ENCODE measurements around the gene CAND2.

DNA sequence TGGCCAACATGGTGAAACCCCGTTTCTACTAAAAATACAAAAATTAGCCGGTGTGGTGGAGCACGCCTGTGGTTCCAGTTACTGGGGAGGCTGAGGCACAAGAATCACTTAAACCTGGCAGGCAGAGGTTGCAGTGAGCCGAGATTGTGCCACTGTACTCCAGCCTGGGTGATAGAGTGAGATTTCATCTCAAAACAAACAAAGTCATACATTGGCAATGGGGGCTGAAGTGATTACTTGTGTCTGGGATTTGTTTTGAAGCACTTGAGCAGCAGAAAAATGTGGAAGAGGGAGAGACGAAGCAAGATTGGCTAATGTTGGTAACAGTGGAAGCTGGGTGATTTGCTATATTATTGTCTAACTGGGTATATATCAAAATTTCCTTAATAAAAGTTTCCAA lies 24.0 kb upstream of the CAND2 start:
- TF ChIP-seq, protein P1, sequence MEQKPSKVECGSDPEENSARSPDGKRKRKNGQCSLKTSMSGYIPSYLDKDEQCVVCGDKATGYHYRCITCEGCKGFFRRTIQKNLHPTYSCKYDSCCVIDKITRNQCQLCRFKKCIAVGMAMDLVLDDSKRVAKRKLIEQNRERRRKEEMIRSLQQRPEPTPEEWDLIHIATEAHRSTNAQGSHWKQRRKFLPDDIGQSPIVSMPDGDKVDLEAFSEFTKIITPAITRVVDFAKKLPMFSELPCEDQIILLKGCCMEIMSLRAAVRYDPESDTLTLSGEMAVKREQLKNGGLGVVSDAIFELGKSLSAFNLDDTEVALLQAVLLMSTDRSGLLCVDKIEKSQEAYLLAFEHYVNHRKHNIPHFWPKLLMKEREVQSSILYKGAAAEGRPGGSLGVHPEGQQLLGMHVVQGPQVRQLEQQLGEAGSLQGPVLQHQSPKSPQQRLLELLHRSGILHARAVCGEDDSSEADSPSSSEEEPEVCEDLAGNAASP (IDR thresholded peaks at IDR 0.05): no peak
- TF ChIP-seq HDAC2 (IDR thresholded peaks at IDR 0.05) (no peak), CEBPB (tag; IDR thresholded peaks at IDR 0.05) (no peak), TCF7L2 (IDR thresholded peaks at IDR 0.05; ENCODE audit: low read depth, low read length) (no peak), BDP1 (IDR thresholded peaks at IDR 0.05; ENCODE audit: insufficient read depth, insufficient read length) (no peak), POLR2AphosphoS2 (IDR thresholded peaks at IDR 0.05; ENCODE audit: low read length) (no peak), HMG20B (CRISPR knock-in tag; IDR thresholded peaks at IDR 0.05) (no peak), ILK (tag; IDR thresholded peaks at IDR 0.05; ENCODE audit: borderline replicate concordance, low read depth) (no peak)
- TF ChIP-seq, protein P2, sequence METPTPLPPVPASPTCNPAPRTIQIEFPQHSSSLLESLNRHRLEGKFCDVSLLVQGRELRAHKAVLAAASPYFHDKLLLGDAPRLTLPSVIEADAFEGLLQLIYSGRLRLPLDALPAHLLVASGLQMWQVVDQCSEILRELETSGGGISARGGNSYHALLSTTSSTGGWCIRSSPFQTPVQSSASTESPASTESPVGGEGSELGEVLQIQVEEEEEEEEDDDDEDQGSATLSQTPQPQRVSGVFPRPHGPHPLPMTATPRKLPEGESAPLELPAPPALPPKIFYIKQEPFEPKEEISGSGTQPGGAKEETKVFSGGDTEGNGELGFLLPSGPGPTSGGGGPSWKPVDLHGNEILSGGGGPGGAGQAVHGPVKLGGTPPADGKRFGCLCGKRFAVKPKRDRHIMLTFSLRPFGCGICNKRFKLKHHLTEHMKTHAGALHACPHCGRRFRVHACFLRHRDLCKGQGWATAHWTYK (CRISPR knock-in tag; IDR thresholded peaks at IDR 0.05): no peak
- TF ChIP-seq, protein P3, sequence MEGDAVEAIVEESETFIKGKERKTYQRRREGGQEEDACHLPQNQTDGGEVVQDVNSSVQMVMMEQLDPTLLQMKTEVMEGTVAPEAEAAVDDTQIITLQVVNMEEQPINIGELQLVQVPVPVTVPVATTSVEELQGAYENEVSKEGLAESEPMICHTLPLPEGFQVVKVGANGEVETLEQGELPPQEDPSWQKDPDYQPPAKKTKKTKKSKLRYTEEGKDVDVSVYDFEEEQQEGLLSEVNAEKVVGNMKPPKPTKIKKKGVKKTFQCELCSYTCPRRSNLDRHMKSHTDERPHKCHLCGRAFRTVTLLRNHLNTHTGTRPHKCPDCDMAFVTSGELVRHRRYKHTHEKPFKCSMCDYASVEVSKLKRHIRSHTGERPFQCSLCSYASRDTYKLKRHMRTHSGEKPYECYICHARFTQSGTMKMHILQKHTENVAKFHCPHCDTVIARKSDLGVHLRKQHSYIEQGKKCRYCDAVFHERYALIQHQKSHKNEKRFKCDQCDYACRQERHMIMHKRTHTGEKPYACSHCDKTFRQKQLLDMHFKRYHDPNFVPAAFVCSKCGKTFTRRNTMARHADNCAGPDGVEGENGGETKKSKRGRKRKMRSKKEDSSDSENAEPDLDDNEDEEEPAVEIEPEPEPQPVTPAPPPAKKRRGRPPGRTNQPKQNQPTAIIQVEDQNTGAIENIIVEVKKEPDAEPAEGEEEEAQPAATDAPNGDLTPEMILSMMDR (IDR thresholded peaks at IDR 0.05 in 2 of 3, conservative IDR thresholded peaks at IDR 0.05 in 1 of 3; ENCODE audit: insufficient read depth in 2 of 3, low read depth in 1 of 3, low read length in 3 of 3): no peak

Data from K562 (cell line).